ENCODE results near the gene TMEM183A.
"Not testable (repeated sequence)": the region's sequence is repeated elsewhere in the genome, so short reads cannot be mapped to it uniquely, and the experiment has no call there.

TMEM183A gene

DNA sequence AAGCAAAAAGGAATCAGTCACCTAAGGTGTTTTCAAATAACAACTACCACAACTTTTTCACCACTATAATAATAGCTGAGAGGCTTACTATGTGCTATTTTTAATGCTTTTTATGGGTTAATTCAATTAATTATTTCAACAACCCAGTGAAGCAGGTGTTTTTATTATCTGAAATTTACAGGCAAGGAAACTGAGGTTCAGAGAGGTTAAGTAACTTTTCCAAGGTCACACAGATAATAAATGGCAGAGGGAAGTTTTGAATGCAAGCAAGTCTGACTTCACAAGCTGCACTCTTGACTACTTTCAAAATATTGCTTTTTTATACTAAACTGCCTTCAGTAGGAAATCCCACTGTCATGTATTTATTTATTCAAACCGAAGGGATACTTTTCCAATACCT is 4.2 kb upstream of the TMEM183A start:
- Mint-ChIP-seq H3K27ac (no peak overlapping the region), H3K36me3 (ENCODE audit: low read depth) (peaks cover 3% of the 10 kb centered on the region), H3K4me1 (peaks cover 9% of the 10 kb centered on the region), H3K9me3 (no peaks in the 10 kb centered on the region), H3K27me3 (ENCODE audit: low read depth) (peaks cover 13% of the 10 kb centered on the region), H3K4me3 (no peak overlapping the region)
- TF ChIP-seq, protein P1, sequence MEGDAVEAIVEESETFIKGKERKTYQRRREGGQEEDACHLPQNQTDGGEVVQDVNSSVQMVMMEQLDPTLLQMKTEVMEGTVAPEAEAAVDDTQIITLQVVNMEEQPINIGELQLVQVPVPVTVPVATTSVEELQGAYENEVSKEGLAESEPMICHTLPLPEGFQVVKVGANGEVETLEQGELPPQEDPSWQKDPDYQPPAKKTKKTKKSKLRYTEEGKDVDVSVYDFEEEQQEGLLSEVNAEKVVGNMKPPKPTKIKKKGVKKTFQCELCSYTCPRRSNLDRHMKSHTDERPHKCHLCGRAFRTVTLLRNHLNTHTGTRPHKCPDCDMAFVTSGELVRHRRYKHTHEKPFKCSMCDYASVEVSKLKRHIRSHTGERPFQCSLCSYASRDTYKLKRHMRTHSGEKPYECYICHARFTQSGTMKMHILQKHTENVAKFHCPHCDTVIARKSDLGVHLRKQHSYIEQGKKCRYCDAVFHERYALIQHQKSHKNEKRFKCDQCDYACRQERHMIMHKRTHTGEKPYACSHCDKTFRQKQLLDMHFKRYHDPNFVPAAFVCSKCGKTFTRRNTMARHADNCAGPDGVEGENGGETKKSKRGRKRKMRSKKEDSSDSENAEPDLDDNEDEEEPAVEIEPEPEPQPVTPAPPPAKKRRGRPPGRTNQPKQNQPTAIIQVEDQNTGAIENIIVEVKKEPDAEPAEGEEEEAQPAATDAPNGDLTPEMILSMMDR (IDR thresholded peaks at IDR 0.05; ENCODE audit: unreplicated experiment in 3 of 3), result no peak

DNA sequence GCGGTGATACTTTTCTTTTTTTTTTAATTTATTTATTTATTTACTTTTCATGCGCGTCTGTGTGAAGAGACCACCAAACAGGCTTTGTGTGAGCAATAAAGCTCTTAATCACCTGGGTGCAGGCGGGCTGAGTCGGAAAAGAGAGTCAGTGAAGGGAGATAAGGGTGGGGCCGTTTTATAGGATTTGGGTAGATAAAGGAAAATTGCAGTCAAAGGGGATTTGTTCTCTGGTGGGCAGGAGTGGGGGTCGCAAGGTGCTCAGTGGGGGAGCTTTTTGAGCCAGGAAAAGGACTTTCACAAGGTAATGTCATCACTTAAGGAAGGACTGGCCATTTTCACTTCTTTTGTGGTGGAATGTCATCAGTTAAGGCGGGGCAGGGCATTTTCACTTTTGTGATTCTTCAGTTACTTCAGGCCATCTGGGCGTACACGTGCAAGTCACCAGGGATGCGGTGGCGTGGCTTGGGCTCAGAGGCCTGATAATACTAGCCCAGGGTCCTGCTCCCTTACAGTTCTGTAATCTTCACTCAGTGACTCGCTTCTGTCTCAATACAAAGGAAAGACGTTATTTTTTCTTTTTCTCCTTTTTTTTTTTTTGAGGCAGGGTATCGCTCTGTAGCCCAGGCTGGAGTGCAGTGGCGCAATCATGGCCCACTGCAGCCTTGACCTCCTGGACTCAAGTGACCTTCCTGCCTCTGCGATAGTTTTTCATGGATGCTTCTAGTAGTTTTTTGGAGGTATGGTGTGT is 1.6 kb upstream of the TMEM183A start:
- H3K27me3 Mint-ChIP-seq (ENCODE audit: low read depth); H3K9me3 Mint-ChIP-seq: not testable (repeated sequence)
- Mint-ChIP-seq H3K36me3 (ENCODE audit: low read depth) (peaks cover 18% of the 10 kb centered on the region), H3K27ac (peak overlapping the region; percentile 93 to 98 (median 97)), H3K4me3 (peak overlapping the region; percentile 87 to 98 (median 97)), H3K4me1 (peaks cover 20% of the 10 kb centered on the region)

DNA sequence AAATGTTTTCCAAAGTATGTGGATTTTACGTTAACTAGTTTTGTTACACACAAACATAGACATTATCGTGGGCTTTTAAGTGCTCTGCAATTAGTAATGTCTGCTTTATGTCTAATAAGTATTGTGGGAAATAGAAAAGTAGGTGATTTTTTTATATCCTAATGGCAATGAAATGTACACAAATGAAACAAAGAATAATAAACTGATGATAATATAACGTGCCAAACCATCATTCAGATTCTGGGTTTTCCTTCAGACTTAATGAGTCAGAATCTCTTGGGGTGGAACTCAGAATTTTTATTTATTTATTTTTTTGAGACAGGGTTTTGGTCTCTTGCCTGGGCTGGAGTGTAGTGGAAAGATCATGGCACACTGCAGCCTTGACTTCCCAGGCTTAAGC is 2.0 kb downstream of the TMEM183A start:
- Mint-ChIP-seq H3K27me3 (ENCODE audit: low read depth) (no peaks in the 10 kb centered on the region), H3K9me3 (no peaks in the 10 kb centered on the region), H3K4me3 (peak overlapping the region; percentile 87 to 98 (median 97)), H3K27ac (no peak overlapping the region), H3K4me1 (peaks cover 23% of the 10 kb centered on the region), H3K36me3 (ENCODE audit: low read depth) (peaks cover 50% of the 10 kb centered on the region)
- TF ChIP-seq, protein P1 (IDR thresholded peaks at IDR 0.05; ENCODE audit: unreplicated experiment in 3 of 3), result no peak

DNA sequence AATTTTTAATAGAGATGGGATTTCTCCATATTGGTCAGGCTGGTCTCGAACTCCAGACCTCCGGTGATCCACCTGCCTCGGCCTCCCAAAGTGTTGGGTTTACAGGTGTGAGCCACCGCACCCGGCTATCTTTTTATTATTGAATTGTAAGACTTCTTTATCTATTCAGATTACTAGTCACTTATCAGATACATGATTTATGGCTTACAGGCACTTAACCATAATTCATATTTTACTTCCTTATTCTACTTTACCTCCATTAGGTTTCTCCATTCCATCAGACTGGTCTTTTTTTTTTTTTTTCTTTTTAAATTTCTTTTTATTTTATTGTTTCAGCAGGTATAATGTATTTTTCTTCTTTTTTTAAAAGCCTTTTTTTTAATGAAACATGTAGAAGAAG is 4.4 kb downstream of the TMEM183A start:
- Mint-ChIP-seq H3K4me1 (peaks cover 38% of the 10 kb centered on the region), H3K36me3 (ENCODE audit: low read depth) (peaks cover 72% of the 10 kb centered on the region), H3K27ac (no peak overlapping the region), H3K9me3 (no peaks in the 10 kb centered on the region), H3K4me3 (no peak overlapping the region), H3K27me3 (ENCODE audit: low read depth) (no peaks in the 10 kb centered on the region)
- TF ChIP-seq, protein P1 (IDR thresholded peaks at IDR 0.05; ENCODE audit: unreplicated experiment in 3 of 3), result no peak

DNA sequence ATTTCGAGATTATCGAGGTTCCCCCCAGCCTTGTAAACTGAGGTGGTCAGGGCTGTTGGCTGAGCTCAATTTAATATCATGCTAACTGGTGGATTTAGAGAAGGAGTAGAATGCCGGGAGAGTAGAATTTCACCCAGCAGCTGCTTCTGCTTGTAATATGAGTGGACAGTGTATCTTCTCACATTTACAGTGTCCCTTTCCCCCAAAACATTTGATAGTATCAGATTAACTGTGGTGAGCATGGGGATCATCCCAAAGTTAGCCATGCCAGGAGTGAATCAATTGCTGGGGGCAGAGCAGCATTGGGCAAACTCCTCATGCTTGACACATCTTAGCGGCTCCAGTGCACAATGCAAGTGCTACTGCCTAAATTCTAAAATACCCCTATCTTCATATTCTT is 9.9 kb downstream of the TMEM183A start:
- Mint-ChIP-seq H3K4me3 (no peak overlapping the region), H3K27ac (peak overlapping the region in 1 of 3 experiments; percentile 22), H3K4me1 (peaks cover 29% of the 10 kb centered on the region), H3K36me3 (ENCODE audit: low read depth) (peaks cover 86% of the 10 kb centered on the region), H3K27me3 (ENCODE audit: low read depth) (no peaks in the 10 kb centered on the region), H3K9me3 (no peaks in the 10 kb centered on the region)
- TF ChIP-seq, protein P1 (IDR thresholded peaks at IDR 0.05; ENCODE audit: unreplicated experiment in 3 of 3), result no peak

DNA sequence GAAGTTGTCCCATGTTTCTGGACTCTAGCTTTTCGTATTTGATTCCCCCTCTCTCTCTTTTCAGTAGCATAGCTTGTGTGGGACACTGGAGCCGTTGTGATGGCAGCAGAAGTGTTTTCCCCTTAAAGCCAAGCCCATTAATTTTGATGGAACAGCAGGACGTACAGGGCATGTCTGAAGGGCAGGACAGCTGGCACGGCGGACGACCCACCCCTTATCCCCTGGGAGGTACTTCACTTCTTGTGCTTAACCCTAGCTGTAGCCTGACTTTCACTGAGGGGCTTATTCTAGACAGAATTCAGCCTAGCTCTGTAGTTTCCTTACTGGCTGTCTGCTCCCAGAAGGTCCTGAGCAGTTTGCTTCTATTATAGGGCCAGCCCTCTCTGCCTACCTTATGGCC is 10.5 kb downstream of the TMEM183A start:
- Mint-ChIP-seq H3K27me3 (ENCODE audit: low read depth) (no peaks in the 10 kb centered on the region), H3K4me3 (peak overlapping the region in 1 of 3 experiments; percentile 44), H3K27ac (peak overlapping the region in 2 of 3 experiments; percentile 22 to 41)

DNA sequence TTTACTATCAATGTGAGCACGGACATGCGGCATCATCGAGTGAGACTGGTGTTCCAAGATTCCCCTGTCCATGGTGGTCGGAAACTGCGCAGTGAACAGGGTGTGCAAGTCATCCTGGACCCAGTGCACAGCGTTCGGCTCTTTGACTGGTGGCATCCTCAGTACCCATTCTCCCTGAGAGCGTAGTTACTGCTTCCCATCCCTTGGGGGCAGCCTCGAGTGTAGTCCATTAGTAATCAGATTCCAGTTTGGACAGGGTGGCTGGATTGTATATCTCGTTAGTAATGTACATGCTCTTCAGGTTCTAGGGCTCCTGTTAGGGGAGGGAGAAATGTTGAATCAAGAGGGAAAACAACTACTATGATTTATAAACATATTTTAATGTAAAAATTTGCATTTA is 15.7 kb downstream of the TMEM183A start:
- not testable (repeated sequence) for H3K9me3 Mint-ChIP-seq; H3K4me3 Mint-ChIP-seq; H3K27ac Mint-ChIP-seq; H3K27me3 Mint-ChIP-seq (ENCODE audit: low read depth)
- H3K36me3 Mint-ChIP-seq (ENCODE audit: low read depth), result peaks cover 65% of the 10 kb centered on the region
- peaks cover 18% of the 10 kb centered on the region for H3K4me1 Mint-ChIP-seq

More for the DNA sequence above, 10.5 kb downstream of the TMEM183A start:
- Mint-ChIP-seq H3K9me3 (no peaks in the 10 kb centered on the region), H3K4me1 (peaks cover 29% of the 10 kb centered on the region), H3K36me3 (ENCODE audit: low read depth) (peaks cover 82% of the 10 kb centered on the region)
- TF ChIP-seq, protein P1 (IDR thresholded peaks at IDR 0.05; ENCODE audit: unreplicated experiment in 3 of 3), result no peak
